HG03520 (cell line): ENCODE data around the gene LRP10.
"Not testable (repeated sequence)": the region's sequence is repeated elsewhere in the genome, so short reads cannot be mapped to it uniquely, and the experiment has no call there.

Experiments
- ATAC-seq: cut with Tn5 transposase; IDR thresholded peaks from one replicate; pipeline ENCODE4 v1.9.1; 2021; ENCODE audit warnings: mild to moderate bottlenecking, moderate library complexity; ENCODE audit not compliant: unreplicated experiment

LRP10 gene

DNA sequence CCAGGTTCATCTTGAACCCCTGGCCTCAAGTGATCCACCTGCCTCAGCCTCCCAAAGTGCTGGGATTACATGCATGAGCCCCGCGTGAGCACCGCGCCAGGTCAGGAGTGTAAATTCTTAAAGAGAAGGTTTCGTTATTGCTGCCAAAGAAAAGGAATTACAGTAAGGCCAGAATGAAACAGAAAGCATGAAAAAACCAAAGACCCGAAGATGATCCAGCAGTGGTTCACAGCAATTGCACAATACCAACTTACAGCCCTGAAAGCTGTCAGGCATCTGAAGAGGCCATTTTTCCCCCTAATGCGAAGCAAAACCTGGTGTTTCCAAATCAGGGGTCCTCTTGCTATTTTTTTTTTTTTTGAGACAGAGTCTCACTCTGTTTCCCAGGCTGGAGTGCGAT, 37.1 kb downstream of the LRP10 start:
- no peak for ATAC-seq

DNA sequence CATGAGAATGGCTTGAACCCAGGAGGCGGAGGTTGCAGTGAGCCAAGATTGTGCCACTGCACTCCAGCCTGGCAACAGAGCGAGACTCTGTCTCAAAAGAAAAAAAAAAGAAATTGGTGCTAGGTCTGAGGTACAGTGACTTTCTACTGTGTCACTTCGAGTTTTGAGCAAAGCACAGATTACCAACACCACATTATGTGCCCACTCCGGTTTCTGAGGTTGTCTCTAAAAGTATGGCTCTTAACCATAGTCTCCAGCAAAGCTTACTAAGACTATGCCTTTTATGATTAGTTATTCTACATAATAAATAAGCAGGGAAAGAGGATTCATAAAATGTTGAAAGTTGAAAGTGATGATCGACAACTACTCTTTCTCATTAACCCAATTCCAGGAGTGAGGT, 39.4 kb downstream of the LRP10 start:
- ATAC-seq, result no peak

DNA sequence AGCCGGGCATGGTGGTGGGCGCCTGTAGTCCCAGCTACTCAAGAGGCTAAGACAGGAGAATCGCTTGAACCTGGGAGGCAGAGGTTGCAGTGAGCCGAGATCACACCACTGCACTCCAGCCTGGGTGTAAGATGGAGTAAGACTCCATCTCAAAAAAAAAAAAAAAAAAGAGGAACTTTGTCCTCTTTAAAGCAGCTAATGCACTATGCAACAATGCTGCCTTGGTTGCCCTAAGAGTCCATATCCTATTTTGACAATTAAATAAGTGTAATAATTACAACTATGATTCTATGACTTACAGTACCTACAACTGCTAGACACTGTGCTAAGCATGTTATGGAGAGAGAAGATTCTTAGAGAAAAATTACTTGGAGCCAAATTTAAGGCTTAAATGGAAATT, 43.3 kb downstream of the LRP10 start:
- not testable (repeated sequence) for ATAC-seq

DNA sequence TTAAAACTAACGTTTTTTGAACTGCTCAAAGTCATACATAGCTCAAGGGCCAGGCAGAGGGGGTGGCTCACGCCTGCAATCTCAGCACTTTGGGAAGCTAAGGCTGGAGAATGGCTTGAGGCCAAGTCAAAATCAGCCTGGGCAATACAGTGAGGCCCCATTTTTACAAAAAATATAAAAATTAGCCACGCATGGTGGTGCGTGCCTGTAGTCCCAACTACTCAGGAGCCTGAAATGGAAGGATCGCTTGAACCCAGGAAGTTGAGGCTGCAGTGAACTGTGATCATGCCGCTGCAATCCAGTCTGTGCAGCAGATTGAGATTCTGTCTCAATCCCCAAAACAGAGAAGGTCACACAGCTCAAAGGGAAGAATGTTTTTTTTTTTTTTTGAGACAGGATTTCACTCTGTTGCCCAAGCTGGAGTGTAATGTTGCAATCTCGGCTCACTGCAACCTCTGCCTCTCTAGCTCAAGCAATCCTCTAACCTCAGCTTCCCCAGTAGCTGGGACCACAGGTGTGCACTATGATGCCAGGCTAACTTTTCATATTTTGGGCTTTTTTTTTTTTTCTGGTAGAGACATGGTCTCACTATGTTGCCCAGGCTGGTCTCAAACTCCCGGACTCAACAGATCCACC, 44.5 kb downstream of the LRP10 start:
- ATAC-seq, result no peak

DNA sequence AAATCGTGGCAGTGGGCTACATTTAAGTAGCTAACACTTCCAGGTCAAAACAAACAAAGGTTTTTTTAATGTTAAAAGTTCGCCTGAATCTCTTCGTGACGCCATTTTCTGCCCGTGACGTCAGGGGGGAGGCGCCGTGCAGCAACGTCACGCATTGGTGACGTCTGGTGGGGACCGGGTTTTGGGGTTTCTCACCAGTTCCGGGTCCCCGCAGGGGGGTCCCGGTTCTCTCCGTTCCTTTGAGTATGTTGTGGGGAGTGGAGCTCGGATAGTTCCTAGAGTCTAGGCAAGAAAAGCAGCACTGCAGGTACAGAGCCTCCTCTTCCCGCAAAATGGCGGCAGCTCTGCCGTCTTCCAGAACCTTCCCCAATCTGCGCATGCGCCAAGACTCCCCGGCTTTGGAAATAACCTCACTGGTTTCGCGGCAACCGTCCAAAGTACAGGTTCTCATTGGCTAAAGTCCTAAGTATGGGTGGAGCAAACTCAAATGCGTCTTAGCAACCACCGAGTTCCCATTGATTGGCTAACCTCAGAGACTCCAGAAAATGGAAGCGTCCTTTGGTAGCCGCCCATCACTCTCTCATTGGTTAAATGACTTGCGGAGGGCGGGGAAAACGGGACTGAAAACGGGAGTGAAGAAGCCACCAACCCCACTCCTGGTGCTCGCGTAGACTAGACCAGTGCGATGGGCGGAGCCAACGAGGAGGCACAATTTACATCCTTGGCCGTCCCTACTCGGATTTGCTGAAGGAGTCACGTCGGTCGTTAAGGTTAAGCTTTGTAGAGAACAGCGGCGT, 47.5 kb downstream of the LRP10 start, which contains the start of gene RBM23:
RBM23 (minus strand) TSS at position 346 of the 797 bp plus-strand sequence.
- ATAC-seq, result peak; percentile 90

DNA sequence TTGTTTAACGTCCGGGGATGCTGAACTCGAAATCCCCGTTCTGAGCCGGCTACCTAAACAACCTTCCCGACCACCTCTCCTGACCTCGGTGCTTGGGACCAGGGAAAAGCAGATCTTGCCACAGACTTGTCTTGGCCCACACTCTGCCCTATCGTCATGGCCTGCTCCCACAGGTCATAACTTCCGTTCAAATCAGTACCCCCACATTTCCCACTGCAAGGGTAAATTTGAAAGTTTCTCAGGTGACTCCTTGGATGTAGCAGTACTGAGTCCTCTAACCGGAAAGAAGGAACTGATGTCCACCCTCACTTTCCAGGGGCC, 48.0 kb downstream of the LRP10 start:
- no peak for ATAC-seq

DNA sequence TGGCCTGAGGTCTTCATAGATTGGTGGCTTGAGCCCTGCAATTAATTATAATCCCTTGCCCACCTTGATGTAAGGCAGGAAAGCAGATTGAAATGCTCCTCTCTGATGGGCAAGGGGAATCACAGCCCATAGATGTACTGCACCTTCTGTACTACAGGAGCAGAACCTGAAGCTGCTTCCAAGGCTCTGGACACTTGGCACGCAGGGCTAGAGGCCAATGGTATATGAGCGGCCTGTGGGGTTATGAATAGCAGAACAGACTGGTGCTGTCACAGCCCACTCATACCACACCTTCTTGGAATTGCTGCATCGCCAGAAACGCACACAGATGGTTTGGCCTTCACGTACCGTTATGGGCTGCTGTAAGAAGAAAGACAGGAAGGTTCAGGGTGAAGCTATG, 49.2 kb downstream of the LRP10 start:
- no peak for ATAC-seq

DNA sequence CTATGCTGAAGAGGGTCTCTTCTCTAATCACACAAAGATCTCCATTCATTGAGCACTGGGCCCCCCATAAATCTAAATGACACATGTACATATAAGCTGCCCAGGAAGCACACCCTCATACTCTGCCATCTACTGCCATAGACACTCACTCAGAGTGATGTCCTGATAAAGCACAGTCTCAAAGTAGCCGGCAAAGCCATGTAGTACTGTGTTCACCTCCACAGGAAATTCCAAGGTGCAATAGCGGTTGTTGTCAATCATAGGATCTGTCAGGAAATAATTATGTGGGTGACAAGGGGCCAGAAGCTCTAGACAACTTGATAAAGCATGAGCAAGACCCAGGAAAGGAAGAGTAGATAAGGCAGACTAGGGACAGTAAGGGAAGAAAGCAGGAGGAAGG, 50.8 kb downstream of the LRP10 start:
- ATAC-seq, result no peak

DNA sequence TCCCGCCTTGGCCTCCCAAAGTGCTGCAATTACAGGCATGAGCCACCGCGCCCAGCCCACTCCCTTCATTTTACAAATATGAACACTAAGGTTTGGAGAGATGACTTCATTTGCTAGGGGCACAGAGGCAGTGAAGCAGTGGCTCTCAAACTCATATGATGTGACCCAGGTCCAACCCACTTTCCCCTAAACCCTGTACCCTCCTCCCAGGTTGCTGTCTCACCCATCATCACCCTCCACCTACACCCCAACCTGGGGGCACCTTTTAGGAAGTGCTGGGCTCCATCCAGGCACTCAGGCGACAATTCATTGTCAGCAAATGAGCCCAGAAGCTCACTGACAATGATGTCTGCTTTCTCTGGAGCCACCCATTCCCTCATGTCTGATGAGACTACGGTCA, 52.2 kb downstream of the LRP10 start:
- no peak for ATAC-seq

DNA sequence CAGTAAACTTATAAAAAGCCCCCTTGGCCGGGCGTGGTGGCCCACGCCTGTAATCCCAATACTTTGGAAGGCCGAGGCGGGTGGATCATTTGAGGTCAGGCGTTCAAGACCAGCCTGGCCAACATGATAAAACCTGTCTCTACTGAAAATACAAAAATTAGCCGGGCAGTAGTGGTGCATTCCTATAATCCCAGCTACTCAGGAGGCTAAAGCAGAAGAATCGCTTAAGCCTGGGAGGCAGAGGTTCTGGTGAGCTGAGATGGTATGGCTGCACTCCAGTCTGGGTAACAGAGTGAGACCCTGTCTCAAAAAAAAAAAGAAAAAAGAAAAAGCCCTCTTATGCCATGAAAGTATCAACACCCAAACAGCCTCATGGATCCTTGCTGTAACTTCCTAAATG, 54.0 kb downstream of the LRP10 start:
- ATAC-seq, result no peak

DNA sequence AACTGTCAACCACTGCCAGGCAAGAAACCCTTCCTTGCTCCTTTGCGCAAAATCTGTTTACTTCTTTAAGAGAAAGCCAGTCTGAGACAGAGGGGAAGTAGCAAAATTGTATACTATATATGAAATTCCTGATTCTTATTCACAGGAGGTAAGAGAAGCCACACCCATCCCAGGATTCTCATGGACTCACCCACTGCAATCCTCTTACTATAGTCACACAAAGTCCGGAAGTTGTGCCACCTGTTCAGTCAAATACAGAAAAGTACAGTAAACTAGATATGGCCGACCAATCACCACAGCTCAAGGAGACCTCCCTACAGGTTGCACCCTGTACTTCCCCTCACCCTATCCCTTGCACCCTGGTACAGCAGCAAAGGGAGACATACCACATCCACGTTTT, 54.8 kb downstream of the LRP10 start:
- ATAC-seq, result no peak

DNA sequence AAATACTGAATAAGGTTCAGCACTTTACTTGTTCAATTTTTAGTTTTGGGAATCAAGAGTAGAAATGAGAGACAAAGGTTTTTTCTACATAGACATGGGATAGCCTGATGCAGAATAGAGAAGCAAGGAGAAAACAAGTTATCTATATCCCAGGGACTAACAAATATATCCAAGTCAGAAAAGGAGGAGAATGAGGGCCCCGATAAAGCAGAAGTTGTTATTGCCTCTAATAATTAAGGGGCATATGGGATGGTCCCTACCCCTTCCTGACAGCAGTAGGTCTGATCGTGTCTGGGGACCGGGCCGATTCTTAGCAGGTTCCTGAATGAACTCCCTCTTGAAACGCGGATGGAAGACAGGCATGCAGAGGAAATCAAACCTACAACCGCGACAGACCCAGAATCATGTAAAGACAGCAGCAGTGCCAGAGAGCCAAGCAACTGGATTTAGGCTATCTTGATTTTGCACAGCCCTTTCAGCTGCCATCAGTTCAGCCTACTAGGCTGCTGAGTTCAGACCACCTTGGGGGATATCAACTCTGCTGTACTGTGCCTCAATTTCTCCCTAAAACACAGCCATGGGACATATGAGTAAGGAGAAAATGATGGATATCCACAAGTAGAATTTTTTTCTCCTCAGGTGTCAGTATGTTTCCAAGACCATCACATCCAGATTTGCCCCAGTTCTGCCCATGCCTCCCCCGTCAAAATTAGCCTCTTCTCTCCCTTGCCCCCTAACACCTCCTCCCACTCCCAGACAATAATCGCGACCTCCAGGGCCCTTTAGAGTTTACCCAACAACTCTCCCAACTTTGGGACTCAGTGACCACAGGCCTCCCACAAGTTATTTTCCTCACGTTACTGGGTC, 56.9 kb downstream of the LRP10 start:
- ATAC-seq, result no peak

DNA sequence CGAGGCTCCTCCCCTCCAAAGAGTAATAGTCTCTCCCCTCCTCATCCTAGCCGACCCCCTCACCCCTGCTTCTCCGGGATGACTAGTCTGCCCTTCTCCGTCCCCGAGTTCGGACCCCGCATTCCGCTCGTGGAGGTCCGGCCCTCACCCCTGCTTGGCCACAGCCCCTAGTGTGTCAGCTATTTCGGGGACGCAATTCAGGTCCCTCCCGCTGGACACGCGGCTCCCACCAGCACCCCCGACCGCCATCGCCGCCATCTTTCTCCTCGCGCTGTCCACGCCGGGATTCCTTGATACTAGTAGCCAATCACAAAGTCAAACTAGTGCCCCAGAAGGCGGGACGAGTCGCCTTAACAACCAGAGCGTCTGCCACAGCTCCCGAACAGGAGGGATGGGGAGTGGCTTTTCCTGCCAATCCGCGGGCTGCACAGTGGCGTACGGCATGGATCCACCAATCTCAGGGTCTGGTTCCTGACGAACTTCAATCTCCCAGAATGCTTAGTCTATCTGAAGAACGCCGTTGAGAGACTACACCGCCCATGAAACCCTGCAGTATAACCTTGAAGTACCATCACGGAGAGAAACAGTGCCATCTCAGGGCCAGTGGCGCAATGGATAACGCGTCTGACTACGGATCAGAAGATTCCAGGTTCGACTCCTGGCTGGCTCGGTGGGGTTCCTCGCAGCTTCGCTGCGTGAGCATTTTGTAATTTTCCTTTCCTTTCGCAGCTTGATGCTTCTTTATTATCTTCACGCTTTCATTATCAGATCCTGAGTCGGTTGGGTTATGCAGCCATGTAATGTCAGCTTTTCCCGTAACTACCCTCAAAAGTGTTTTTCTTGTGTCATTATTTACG, 57.8 kb downstream of the LRP10 start, which contains the start of gene PRMT5:
PRMT5 (minus strand) TSS at position 273 of the 857 bp plus-strand sequence; CDS start at position 258, 15 bp downstream.
- ATAC-seq, result peak; percentile 88

DNA sequence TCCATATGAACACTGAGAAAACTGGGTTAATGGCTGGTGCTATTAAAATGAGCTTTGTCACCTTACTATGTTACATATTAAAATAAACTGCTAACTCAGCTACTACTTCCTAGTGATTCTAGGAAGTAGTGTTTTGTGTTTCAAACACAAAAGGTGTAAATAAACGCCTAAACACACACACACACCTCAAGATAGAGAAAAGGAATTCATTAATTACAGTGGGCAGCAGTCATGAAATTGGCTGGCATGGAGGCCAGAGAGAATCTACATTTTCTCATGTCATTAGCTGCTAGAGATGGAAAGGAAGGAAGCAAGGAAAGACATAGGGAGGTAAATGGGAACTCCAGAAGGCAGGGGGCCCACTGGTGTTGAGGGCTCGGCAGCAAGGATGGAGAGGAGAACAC, 58.4 kb downstream of the LRP10 start:
- no peak for ATAC-seq
